ENCODE measurements around the gene CNTNAP2. TPM values are rescaled to one million over a fixed set of nuclear protein-coding genes. Genes with fewer than 3 reads are reported as not detected.
"Not testable (repeated sequence)": the region's sequence is repeated elsewhere in the genome, so short reads cannot be mapped to it uniquely, and the experiment has no call there.

CNTNAP2 gene
- total and polyA plus RNA-seq, 9 of the 15 experiments (the other 6 are each of a cell fraction or from before 2014, with no cell fraction given) = 0.04 to 0.62 (median 0.09) TPM; not detected in 4

DNA sequence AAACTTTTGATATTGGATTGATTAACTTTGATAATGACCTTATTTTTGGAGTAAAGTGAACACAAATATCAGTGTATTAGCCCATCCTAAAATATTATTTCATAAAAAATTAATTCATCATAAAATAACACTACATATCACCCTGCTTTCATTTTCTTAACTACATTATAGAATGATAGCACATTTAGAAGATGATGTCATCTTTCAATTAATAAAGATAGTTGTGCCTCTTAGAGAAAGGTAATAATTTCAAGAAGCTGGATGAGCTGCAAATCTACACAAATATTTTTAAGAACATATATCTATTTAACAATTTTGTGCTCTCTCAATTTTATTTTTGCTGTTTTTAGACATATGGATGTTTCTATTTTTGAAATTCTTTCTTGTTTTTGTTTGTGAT is 126.1 kb downstream of the CNTNAP2 start:
- BruUV-seq (replicated peaks) = no TSS peak
- DNase-seq (ENCODE audit: extremely low read depth in 1 of 4, low spot score in 3 of 4) (no peak), FAIRE-seq (no peak), ATAC-seq (no peak)
- Histone ChIP-seq H3K4me2 (ENCODE audit: insufficient read depth, low read length) (no peak overlapping the region), H3K27me3 (ENCODE audit: control insufficient read depth in 2 of 2, insufficient read depth in 2 of 2, low read length in 2 of 2) (no peaks in the 10 kb centered on the region), H3K4me3 (no peak overlapping the region), H3K79me2 (ENCODE audit: control insufficient read depth, insufficient read depth, low read length) (no peaks in the 10 kb centered on the region), H3K4me1 (replicated peaks in 1 of 2; ENCODE audit: control insufficient read depth in 2 of 2, insufficient read depth in 2 of 2, low read length in 2 of 2) (no peaks in the 10 kb centered on the region), H2AFZ (ENCODE audit: low read depth, low read length) (no peak overlapping the region), H3K9ac (ENCODE audit: insufficient read depth in 1 of 2, low read depth in 2 of 2, low read length in 2 of 2) (no peak overlapping the region), H3K9me1 (ENCODE audit: control insufficient read depth, insufficient read depth, low read length) (no peaks in the 10 kb centered on the region), H4K20me1 (replicated peaks; ENCODE audit: control insufficient read depth, insufficient read depth, low read length) (no peaks in the 10 kb centered on the region), H3K27ac (ENCODE audit: extremely low read depth, low read depth, low read length) (no peak overlapping the region), H3K36me3 (ENCODE audit: control insufficient read depth, insufficient read depth, low read length) (no peaks in the 10 kb centered on the region), H3K9me3 (replicated peaks; ENCODE audit: control insufficient read depth, insufficient read depth, low read depth, low read length) (no peaks in the 10 kb centered on the region)
- intact Hi-C loops (cut with micrococcal nuclease) = no loop called here
- POLR2A ChIA-PET = no interaction called here
- CTCF ChIA-PET (ENCODE audit: low intra/inter-chr PET ratio) = no interaction called here
- in situ Hi-C loops (cut with MboI) = no loop called here
- TF ChIP-seq, protein P1, sequence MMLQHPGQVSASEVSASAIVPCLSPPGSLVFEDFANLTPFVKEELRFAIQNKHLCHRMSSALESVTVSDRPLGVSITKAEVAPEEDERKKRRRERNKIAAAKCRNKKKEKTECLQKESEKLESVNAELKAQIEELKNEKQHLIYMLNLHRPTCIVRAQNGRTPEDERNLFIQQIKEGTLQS (IDR thresholded peaks at IDR 0.05) = peak; percentile 15; the same call in 1 of the 2 replicates
- TF ChIP-seq, protein P1 (CRISPR knock-in tag; conservative IDR thresholded peaks at IDR 0.05) = no peak
- TF ChIP-seq, protein P2, sequence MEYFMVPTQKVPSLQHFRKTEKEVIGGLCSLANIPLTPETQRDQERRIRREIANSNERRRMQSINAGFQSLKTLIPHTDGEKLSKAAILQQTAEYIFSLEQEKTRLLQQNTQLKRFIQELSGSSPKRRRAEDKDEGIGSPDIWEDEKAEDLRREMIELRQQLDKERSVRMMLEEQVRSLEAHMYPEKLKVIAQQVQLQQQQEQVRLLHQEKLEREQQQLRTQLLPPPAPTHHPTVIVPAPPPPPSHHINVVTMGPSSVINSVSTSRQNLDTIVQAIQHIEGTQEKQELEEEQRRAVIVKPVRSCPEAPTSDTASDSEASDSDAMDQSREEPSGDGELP (CRISPR knock-in tag; IDR thresholded peaks at IDR 0.05; ENCODE audit: borderline replicate concordance) = no peak
- no peak for TF ChIP-seq GABPB1 (CRISPR knock-in tag; IDR thresholded peaks at IDR 0.05)
- no peak for TF ChIP-seq ARID2 (IDR thresholded peaks at IDR 0.05)
- TF ChIP-seq STAT5A (IDR thresholded peaks at IDR 0.05; ENCODE audit: borderline replicate concordance, low read length) = no peak
- TF ChIP-seq ETV6 (IDR thresholded peaks at IDR 0.05; ENCODE audit: borderline replicate concordance in 1 of 2, low read depth in 2 of 2, low read length in 1 of 2) = no peak
- TF ChIP-seq ETV6 (CRISPR knock-in tag; IDR thresholded peaks at IDR 0.05; ENCODE audit: borderline replicate concordance) = no peak

DNA sequence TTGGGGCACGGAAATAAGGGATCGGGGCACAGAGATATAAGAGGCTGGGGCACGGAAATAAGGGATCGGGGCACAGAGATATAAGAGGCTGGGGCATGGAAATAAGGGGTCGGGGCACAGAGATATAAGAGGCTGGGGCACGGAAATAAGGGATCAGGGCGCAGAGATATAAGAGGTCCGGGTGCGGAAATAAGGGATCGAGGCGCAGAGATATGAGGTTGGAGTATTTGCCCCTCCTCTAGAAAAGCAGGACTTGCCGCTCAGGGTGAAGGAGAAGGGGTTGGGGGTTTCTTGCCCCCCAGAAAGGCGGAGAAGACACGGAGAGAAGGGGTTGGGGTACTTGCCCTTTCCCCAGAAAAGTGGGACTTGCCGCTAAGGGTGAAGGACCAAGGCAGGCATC is 131.4 kb downstream of the CNTNAP2 start:
- ATAC-seq; H3K9me1 ChIP-seq (ENCODE audit: control insufficient read depth, insufficient read depth, low read length); POLR2A ChIA-PET; H3K4me2 ChIP-seq (ENCODE audit: insufficient read depth, low read length); DNase-seq (ENCODE audit: extremely low read depth in 1 of 4, low spot score in 3 of 4); H3K9me3 ChIP-seq (replicated peaks; ENCODE audit: control insufficient read depth, insufficient read depth, low read depth, low read length); in situ Hi-C loops (cut with MboI); H3K79me2 ChIP-seq (ENCODE audit: control insufficient read depth, insufficient read depth, low read length); H3K4me1 ChIP-seq (replicated peaks in 1 of 2; ENCODE audit: control insufficient read depth in 2 of 2, insufficient read depth in 2 of 2, low read length in 2 of 2); CTCF ChIA-PET (ENCODE audit: low intra/inter-chr PET ratio); FAIRE-seq; H2AFZ ChIP-seq (ENCODE audit: low read depth, low read length); H3K9ac ChIP-seq (ENCODE audit: insufficient read depth in 1 of 2, low read depth in 2 of 2, low read length in 2 of 2); H4K20me1 ChIP-seq (replicated peaks; ENCODE audit: control insufficient read depth, insufficient read depth, low read length); H3K27me3 ChIP-seq (ENCODE audit: control insufficient read depth in 2 of 2, insufficient read depth in 2 of 2, low read length in 2 of 2); BruUV-seq (replicated peaks); intact Hi-C loops (cut with micrococcal nuclease); H3K4me3 ChIP-seq; H3K36me3 ChIP-seq (ENCODE audit: control insufficient read depth, insufficient read depth, low read length); H3K27ac ChIP-seq (ENCODE audit: extremely low read depth, low read depth, low read length): not testable (repeated sequence)
- WGBS (ENCODE audit: insufficient coverage, low coverage, missing lambda C conversion rate) = 1% methylated on average over 15 of the region's 15 CpGs

DNA sequence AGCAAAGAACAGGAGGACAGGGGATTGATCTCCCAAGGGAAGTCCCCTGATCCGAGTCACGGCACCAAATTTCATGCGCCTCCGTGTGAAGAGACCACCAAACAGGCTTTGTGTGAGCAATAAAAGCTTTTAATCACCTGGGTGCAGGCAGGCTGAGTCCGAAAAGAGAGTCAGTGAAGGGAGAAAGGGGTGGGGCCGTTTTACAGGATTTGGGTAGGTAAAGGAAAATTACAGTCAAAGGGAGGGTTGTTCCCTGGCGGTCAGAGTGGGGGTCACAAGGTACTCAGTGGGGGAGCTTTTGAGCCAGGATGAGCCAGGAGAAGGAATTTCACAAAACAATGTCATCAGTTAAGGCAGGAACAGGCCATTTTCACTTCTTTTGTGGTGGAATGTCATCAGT is 132.1 kb downstream of the CNTNAP2 start:
- POLR2A ChIA-PET; CTCF ChIA-PET (ENCODE audit: low intra/inter-chr PET ratio); H4K20me1 ChIP-seq (replicated peaks; ENCODE audit: control insufficient read depth, insufficient read depth, low read length); in situ Hi-C loops (cut with MboI); H3K4me2 ChIP-seq (ENCODE audit: insufficient read depth, low read length); H3K9me3 ChIP-seq (replicated peaks; ENCODE audit: control insufficient read depth, insufficient read depth, low read depth, low read length); H3K9me1 ChIP-seq (ENCODE audit: control insufficient read depth, insufficient read depth, low read length); H3K36me3 ChIP-seq (ENCODE audit: control insufficient read depth, insufficient read depth, low read length); DNase-seq (ENCODE audit: extremely low read depth in 1 of 4, low spot score in 3 of 4); H3K4me1 ChIP-seq (replicated peaks in 1 of 2; ENCODE audit: control insufficient read depth in 2 of 2, insufficient read depth in 2 of 2, low read length in 2 of 2); H3K27me3 ChIP-seq (ENCODE audit: control insufficient read depth in 2 of 2, insufficient read depth in 2 of 2, low read length in 2 of 2); BruUV-seq (replicated peaks); H3K79me2 ChIP-seq (ENCODE audit: control insufficient read depth, insufficient read depth, low read length); H3K4me3 ChIP-seq; H3K27ac ChIP-seq (ENCODE audit: extremely low read depth, low read depth, low read length); FAIRE-seq; H2AFZ ChIP-seq (ENCODE audit: low read depth, low read length); H3K9ac ChIP-seq (ENCODE audit: insufficient read depth in 1 of 2, low read depth in 2 of 2, low read length in 2 of 2); intact Hi-C loops (cut with micrococcal nuclease); ATAC-seq: not testable (repeated sequence)
- WGBS (ENCODE audit: insufficient coverage, low coverage, missing lambda C conversion rate) = 0% methylated on average over 7 of the region's 7 CpGs
